Right lobe of liver (tissue), 4 donors: ENCODE data around the gene PIK3R4.

Experiments used
- POLR2A ChIP-seq: fragments of 450-650 bp; IDR thresholded peaks from one replicate; pipeline ENCODE4 v1.6.1; 2017; ENCODE audit warnings: antibody characterized with exemption, mild to moderate bottlenecking
- TF ChIP-seq, protein P1 (sequence below), 4 donors: fragments of 200-600 bp in 3 of 4; fragments of 450-650 bp in 1 of 4; IDR thresholded peaks; one replicate each; pipeline versions ENCODE4 v1.5.1 to v1.8.0; 2016 to 2022; ENCODE audit warnings: antibody characterized with exemption in 4 of 4, mild to moderate bottlenecking in 2 of 4
- donor health status: DM: no; HTN: no; CAD: no.
- donor health status: DM: no; HTN: no; CAD: no.
- donor health status: DM: no; HTN: yes; CAD: no.

DNA sequence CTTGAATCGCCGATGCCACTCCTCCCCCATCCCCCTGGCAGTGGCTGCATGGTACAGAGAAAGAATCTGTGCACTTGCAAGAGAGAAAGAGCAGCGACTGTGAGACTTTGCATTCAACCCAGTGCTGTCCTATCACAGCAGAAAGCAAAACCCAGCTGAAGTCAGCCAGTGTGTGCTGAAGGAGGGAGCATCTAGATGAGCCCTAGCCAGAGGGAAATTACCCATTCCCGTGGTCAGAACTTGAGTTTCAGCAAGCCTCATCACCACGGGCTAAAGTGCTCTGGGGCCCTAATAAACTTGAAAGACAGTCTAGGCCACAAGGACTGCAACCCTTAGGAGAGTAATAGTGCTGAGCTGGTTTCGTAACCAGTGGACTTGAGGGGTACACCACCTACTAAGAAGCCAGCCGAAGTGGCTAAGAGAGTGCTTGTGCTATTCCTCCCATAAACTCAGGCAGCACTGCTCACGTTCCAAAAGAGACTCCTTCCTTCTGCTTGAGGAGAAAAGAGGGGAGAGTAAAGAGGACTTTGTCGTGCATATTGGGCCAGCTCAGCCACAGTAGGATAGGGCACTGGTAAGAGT lies 15.2 kb upstream of the PIK3R4 start:
- TF ChIP-seq, protein P1, sequence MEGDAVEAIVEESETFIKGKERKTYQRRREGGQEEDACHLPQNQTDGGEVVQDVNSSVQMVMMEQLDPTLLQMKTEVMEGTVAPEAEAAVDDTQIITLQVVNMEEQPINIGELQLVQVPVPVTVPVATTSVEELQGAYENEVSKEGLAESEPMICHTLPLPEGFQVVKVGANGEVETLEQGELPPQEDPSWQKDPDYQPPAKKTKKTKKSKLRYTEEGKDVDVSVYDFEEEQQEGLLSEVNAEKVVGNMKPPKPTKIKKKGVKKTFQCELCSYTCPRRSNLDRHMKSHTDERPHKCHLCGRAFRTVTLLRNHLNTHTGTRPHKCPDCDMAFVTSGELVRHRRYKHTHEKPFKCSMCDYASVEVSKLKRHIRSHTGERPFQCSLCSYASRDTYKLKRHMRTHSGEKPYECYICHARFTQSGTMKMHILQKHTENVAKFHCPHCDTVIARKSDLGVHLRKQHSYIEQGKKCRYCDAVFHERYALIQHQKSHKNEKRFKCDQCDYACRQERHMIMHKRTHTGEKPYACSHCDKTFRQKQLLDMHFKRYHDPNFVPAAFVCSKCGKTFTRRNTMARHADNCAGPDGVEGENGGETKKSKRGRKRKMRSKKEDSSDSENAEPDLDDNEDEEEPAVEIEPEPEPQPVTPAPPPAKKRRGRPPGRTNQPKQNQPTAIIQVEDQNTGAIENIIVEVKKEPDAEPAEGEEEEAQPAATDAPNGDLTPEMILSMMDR (IDR thresholded peaks at IDR 0.05) = no peak
- TF ChIP-seq POLR2A = no peak
